HG03196 (cell line): ENCODE measurements around the gene PPIB.
"Not testable (repeated sequence)": the region's sequence is repeated elsewhere in the genome, so short reads cannot be mapped to it uniquely, and the experiment has no call there.

Source experiments
- ATAC-seq: cut with Tn5 transposase; IDR thresholded peaks from one replicate; pipeline ENCODE4 v1.9.1; 2021; ENCODE audit not compliant: unreplicated experiment

The PPIB gene

GRCh38 chr15:64141798-64142512, 20.9 kb downstream of the PPIB start:
- ATAC-seq: no peak

DNA sequence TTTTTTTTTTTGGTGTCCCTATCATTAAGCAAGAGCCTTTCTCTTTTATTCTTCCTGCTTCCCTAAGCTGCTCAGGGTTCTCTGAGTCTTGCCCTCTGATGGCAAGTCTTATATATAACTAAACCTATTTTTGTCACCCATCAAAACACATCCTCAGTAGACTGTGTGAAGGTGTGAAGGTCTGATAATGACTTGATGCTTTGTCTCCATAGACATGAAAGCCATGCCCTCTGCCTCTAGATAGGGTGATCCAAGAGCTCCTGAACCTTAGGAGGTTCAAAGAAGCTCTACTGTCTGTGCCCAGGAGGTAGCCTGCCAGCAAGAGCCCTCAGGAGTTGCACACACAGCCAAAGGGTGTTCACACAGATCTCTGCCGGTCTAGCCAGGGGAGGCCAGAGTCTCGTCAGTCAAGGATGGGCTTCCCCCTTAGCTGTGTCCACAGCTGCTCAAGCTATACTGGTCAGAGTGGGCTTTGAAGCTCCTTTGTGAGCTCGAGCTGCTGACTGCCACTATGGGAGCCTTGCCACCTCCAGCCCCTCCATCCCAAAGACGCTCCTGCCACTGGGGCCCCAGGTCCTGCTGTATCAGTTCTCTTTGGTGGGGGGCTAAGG, 24.4 kb downstream of the PPIB start:
- ATAC-seq: no peak

GRCh38 chr15:64137226-64137833, 25.5 kb downstream of the PPIB start:
- ATAC-seq: no peak

- no peak for ATAC-seq
Observed at GRCh38 chr15:64136347-64136746, 26.5 kb downstream of the PPIB start.

- no peak for ATAC-seq
Observed at GRCh38 chr15:64134345-64134829, 28.4 kb downstream of the PPIB start.

- no peak for ATAC-seq
Observed at GRCh38 chr15:64133623-64134344, 29.0 kb downstream of the PPIB start.

- ATAC-seq: no peak
Observed at GRCh38 chr15:64132217-64132616, 30.6 kb downstream of the PPIB start.

DNA sequence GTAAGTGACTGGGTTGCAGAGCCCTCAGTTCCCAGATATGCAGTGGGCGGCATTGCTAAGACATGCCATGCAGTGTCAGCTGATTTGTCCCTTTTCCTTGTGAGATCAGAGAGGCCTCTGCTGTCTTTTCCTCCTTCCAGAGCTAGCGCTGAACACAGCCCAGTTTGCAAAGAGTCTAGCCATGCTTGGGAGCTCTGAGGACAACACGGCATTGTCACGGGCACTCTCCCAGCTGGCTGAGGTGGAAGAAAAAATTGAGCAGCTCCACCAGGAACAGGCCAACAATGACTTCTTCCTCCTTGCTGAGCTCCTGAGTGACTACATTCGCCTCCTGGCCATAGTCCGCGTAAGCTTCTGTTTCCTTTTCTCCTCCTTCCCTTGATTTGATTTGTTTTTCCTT, 31.3 kb downstream of the PPIB start:
- no peak for ATAC-seq

DNA sequence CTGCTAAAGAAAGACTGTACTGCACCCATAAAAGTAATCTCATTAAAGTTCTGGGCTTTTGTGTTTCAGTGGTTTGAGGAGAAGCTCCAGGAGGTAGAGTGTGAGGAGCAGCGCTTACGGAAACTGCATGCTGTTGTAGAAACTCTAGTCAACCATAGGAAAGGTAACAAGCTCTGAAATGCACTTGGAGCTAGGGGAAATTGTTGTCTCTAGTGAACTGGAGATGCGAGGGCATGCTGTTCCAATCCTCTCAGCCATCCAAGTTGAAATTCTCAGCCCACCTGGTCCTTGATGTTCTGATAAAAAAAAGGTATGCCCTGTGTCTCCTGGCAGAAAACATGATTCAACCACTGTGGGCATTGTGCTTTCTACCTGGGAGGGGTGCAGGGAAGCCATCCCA, 32.7 kb downstream of the PPIB start:
- no peak for ATAC-seq

DNA sequence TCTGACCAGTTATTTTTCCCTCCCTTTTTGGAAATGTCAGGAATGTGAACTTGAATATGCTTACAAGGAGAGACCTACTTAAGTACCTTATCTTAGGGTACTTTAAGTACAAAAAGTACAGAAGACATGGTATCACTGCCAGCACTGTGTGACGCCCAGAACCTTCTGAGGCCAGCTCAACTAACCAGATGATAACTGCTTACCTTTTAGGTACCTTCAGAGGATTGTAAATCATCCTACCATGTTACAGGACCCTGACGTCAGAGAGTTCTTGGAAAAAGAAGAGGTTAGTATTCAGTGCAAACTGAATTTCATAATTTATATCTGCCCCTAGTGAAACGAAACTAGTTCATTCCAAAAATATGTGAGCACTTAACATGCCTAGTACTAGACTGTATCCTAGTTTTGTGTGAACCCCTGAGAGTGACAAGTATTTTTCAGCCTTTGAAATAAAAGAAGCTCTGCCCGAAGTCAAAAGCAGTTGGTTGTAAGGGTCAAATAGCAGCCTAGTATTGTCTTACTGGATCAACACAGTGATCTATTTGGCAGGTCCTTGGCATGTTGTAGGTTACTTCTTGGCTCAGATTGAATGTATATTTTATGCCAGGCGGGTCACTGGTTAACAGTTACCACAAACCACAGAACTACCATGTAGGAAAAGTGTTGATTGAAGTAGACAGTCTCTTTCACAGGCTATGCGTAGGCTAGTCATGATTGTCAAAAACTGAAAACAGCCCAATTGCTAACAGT, 35.1 kb downstream of the PPIB start:
- ATAC-seq: no peak

- no peak for ATAC-seq
Observed at GRCh38 chr15:64125978-64126377, 36.8 kb downstream of the PPIB start.

- no peak for ATAC-seq
Observed at GRCh38 chr15:64122936-64123351, 39.9 kb downstream of the PPIB start.

- no peak for ATAC-seq
Observed at GRCh38 chr15:64122444-64122843, 40.4 kb downstream of the PPIB start.

DNA sequence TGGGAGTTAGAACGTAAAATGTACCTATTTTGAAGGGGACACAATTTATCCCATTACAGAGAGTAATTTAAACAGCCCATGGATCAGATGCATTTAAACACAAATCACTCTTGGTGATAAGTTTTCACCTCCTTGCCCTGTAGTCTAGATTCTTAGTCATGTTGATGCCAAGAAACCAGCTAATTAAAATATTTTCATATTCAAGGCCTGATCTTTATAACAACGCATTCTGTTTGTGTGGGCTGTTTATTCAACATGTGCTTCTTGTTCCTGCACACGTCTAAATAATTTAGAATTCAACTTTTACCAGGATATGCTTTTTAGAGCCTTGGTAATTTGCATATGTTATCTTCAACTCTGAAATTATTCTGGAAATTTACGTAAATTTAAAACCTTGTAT, 41.2 kb downstream of the PPIB start:
- ATAC-seq: no peak

- ATAC-seq: not testable (repeated sequence)
Observed at GRCh38 chr15:64120322-64120721, 42.5 kb downstream of the PPIB start.

DNA sequence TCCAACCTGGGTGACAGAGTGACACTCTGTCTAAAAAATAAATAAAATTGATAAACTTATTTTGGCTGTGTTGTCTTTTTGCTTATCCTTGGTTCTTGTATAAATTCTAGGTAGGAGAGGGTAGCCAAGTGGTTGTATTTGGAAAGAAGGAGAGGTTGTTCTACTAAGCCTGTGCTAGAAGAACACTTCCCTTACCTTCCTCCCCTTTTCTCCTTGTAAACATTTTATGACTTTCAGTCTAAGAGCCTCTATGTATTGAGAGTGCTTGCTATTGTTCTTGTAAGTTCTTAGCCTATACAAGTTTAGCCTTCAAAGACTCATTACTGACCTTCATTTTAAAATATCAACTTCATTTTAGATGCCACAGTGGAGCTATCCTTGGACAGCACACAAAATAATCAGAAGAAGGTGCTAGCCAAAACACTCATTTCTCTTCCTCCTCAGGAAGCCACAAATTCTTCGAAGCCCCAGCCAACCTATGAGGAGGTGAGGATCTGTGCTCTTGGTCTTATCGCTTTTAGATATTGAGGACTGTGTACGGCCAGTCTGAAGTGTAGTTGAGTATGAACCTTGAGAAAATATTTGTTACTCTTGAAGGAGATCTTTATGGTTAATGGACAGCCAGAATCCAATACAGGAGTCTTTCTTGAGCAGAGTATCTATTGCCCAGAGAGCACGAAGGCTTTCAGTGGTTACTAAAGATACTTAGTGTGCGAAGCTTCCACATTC, 44.9 kb downstream of the PPIB start:
- no peak for ATAC-seq

- no peak for ATAC-seq
Observed at GRCh38 chr15:64112904-64113303, 49.9 kb downstream of the PPIB start.

GRCh38 chr15:64112073-64112772, 50.6 kb downstream of the PPIB start:
- no peak for ATAC-seq

DNA sequence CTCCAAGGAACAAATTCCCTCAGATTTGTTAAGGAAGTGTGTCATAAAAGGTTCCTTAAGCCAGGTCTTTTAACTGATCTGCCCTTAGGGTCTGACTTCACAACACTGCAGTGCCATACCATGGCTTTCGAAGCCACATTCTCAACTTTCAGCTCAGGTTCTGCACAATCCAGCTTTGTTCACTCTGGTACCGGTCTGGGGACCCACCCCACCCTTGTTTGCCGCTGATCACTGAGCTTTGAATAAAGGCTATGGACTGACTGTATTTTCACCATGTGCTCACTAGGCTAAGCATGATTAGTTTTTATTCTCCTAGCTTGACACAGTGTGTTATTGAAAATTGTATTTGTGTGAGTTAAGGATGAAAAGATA, 51.2 kb downstream of the PPIB start:
- ATAC-seq: no peak
